G401.6 (cell line): ENCODE results near the gene PLSCR3.

Experiments
- FAIRE-seq: peaks from 2 replicates; lab custom pipeline; 2012; peaks lifted over from hg19 to GRCh38; lab: Jason Lieb, UNC

The PLSCR3 gene

GRCh38 chr17:7405350-7406234, 11.3 kb upstream of the PLSCR3 start:
- no peak for FAIRE-seq

DNA sequence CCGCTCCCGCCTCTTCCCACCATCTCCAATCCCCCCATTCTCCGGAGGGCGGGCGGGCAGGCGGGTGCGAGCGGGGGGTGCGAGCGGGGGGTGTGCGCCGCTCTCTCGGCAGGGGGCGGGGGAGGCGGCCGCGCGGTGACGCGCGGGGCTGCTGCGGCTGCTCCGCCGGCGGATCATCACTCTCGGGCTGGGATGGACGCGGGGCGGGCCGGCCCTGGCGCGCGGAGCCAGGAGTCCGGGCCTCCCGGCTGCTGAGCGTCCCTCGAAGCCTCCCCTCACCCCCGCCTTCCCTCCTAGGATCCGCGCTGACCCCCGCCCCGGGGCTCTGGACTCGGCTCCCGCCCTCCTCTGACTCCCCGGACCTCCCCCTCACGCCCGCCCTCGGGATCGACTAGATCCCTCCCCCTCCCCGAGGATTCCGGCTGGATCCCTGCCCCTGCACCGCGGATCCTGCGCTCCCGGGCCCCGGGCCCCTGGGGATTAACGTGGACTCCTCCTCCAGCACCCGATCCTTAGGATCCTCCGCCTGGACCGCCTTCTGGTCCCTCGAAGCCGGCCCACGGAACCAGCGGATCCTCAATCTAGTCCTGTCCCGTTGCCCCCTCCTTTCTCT, 10.5 kb upstream of the PLSCR3 start:
- no peak for FAIRE-seq

DNA sequence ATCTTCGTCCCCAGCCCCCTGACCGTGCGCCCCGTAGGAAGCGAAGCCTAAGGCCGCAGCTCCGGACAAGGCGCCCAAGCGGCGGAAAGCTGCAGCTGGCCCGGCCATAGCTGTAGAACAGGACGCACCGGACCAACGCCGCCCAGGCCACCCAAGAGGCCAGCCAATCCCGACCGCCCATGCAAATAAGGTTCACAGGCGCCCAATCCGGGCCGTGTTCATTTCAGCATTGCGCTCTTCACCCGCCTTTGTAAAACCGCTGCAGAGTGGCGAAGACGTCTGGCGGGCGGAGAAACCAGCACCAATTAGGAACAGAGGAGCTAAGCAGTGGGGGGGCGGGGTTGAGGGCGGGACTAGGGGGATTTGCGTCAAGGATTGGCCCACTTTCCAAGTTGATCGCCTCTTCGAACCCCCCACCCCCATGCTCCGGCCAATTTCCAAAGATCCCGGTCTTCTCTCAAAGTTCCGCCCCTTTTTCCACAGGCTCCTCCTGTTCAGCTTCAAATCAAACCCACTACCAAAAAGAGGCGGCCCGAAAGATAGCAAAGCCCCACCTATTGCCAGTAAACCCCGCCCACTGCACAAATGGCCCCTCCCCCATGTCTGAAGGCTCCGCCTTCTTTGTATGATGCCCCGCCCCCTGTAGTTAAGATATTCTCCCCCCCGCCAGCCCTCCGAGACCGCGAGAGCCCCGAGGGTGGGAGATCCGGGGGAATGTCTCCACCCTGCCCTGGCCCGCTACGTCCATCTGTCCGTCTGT, 9.8 kb upstream of the PLSCR3 start, which contains the start of gene TMEM256:
TSS of gene TMEM256 (minus strand) at position 121 of the 760 bp plus-strand sequence. CDS start at position 108, 13 bp downstream.
- peak; percentile 99 for FAIRE-seq

DNA sequence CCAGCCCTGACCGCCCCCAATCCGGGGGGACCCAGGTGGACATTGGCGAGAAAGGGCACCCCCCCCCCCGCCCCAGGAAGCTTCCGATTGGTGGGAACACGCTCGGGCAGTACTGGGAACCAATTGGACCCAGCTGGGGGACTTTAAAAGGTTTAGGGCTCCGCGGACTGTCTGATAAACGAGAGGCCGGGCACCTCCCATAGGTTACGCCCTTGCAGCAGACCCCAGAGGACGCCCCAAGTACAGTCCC, 9.3 kb upstream of the PLSCR3 start:
- no peak for FAIRE-seq

- no peak for FAIRE-seq
These were observed 8.9 kb upstream of the PLSCR3 start for GRCh38 chr17:7403043-7403726.

DNA sequence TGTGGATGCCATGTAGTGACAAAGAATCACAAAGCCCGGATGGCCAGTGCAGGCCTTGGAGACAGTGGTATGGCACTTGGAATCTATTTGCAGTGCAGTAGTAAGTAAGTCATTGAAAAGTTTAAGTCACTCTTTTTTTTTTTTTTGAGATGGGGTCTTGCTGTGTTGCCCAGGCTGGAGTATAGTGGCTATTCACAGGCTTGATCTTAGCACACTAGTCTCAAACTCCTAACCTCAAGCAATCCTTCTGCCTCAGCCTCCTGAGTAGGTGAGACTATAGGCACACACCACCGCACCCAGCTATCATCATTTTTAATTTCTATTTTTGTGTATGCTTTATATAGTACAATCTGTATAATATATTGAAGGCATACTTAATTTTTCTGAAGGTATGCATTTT, 4.3 kb upstream of the PLSCR3 start:
- no peak for FAIRE-seq

GRCh38 chr17:7396147-7396546, 1.8 kb upstream of the PLSCR3 start:
- no peak for FAIRE-seq

- no peak for FAIRE-seq
These were observed 493 bp downstream of the PLSCR3 start for GRCh38 chr17:7393613-7394451.

DNA sequence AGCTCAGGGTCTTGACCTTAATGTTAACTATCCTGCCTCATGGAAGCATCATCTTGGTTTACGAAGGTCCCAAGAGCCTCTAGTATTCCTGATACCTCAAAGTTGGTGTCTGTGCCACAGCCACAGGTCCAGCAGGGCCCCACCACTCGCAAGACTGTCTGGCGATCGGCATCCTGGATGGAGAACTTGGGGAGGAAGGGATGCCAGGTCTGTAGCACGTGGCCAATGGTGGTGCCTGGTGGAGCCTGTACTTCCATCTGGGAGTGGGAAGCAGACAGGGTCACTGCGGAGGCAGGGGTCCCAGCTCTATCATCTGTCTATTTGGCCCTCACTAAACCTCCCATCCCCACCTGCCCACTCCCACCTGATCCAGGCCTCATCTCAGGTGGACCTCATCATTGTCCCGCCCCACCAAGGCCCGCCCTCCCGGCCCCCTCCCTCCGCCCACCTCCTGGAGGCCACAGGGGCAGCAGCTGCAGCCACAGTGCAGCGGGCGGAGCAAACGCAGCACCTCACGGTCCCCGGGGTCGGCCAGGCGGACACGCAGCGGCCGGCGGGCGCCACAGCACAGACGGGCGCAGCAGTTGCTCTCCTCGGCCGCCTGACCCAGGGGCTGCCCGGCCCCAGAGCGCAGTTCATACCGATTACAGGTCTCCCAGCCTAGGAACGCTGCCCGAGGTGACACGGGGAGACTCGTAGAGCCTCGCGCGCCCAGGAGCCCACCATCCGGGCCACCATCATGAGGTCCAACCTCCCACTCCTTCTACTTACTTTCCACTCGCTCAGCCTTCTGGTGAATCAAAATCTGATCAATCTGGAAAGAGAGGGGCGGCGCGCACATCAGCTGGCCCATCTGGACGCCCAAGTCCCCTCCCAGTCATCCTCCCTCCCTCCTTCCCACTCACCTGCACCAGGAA, 1.4 kb downstream of the PLSCR3 start:
- no peak for FAIRE-seq

- FAIRE-seq = no peak
These were observed 3.0 kb downstream of the PLSCR3 start for GRCh38 chr17:7391307-7391706.

DNA sequence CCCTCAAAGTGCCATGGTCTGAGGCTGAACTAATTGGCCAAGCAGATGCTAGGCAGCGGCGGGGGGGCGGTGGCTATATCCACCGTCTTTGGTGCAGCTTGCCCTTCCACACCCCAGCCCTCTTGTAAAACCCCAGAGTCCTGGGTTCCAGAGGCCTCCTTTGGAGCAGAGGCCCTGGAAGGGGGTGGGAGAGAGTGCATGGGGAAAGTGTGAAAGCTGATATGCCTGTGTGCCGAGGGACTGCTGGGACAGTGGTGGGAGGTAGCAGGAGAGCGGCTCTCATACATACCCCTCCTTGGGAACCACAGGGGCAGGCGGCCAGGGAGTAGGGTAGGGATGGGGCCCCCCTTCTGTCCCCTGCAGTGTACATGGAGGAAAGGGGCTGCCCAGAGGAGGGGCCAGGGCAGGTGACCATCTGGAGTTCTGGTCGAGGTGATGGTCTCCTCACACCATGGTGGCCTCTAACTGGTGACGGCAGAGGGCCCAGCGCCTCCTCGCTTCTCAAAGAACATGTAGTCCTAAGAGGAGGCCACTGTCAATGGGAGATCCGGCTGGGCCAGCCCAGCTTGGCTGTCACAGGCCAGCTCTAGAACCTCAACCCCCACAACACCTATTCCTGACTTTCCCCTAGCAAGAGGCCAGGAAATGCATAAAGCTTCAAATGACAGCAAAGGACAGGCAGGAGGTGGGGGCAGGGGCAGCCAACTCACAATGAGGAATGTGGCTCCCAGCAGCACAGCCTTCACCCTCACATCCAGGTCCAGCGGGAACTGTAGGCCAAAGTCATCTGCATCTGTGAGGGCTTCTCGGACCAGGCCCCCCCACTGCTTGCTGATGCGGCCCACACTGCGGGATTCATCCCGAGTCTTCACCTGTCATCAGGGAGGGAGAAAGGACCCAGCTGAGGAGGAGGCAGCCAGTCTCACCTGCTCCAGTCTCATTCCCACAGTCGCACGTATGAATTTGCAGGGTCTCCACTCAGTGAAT, 4.1 kb downstream of the PLSCR3 start:
- no peak for FAIRE-seq

- no peak for FAIRE-seq
These were observed 5.5 kb downstream of the PLSCR3 start for GRCh38 chr17:7388856-7389255.

GRCh38 chr17:7384489-7385081, 9.7 kb downstream of the PLSCR3 start:
- FAIRE-seq = no peak

- FAIRE-seq = no peak
These were observed 10.4 kb downstream of the PLSCR3 start for GRCh38 chr17:7383742-7384488.

- no peak for FAIRE-seq
These were observed 11.0 kb downstream of the PLSCR3 start for GRCh38 chr17:7383371-7383741.

DNA sequence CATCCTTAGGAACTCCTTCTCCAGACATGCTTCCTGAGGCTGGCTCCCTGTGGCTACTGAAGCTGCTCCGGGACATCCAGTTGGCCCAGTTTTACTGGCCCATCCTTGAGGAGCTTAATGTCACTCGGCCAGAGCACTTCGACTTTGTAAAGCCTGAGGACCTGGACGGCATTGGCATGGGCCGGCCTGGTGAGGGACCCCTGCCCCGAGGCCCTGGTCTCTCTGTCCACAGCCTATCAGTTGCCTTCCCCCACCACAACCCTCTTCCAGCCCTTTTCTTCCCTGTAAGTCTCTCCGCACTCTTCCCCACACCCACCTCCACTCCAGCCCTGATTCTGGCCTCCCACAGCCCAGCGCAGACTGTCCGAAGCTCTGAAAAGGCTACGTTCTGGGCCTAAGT, 11.4 kb downstream of the PLSCR3 start:
- FAIRE-seq = no peak

DNA sequence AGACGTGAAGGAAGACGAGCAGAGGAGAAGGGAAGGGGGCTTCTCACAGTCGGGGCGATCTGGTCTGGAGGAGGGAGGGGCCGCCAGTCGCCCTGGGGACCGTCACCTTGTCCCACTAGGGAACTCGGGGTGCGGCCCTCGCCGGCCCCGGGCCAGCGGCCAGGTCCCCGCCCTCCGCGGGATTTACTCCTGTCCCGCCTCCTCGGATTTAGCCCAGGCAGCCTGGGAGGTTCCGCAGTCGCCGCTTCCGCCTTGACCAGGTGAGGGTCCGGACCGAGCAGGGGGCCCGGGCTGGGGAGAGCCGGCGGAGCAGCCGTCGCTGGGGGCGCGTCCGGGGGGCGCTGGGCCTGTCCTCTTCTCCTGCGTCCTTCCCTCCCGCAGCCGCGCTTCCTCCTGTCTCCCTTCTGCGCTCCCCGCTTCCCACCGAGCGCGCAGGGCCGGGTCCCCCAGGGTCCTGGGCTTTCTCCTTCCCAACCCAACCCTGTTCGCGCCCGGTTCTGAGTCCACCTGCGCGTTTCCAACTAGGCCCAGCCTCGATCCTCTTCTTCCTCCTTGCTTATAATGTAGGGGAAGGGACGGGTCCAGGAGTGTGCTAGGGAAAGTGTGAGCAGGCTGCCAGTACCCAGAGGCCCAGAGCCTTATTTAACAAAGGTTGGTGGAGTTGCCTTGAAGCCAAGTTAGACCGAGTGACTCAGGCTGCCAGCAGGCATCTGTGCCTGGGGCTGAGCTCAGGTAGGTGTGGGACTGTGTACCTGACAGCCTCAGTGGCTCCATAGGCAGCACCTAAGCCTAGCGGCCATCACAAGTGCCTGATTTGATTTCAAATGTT, 13.3 kb downstream of the PLSCR3 start, which contains the start of gene TNK1:
TSS of gene TNK1 (plus strand) at position 235 of the 829 bp plus-strand sequence. CDS start 1,838 bp downstream, outside the sequence.
- no peak for FAIRE-seq
